ENCODE measurements around the gene FILIP1L. TPM values are rescaled to one million over a fixed set of nuclear protein-coding genes. Genes with fewer than 3 reads are reported as not detected.
A peak's percentile ranks its signal among the peaks of the same experiment; 100 is the strongest.

Gene FILIP1L
- total RNA-seq, 1 donor from 2014 or later: 19.1 TPM

GRCh38 chr3:100007313-100007712 lies 107.0 kb downstream of the FILIP1L start:
- no peaks in the 10 kb centered on the region for H3K9me3 Mint-ChIP-seq (ENCODE audit: unreplicated experiment)
- no peak overlapping the region for H3K27ac Mint-ChIP-seq (ENCODE audit: unreplicated experiment)
- H3K27me3 Mint-ChIP-seq (ENCODE audit: unreplicated experiment): no peaks in the 10 kb centered on the region
- no peaks in the 10 kb centered on the region for H3K36me3 Mint-ChIP-seq (ENCODE audit: low read depth, unreplicated experiment)
- peaks cover 48% of the 10 kb centered on the region for H3K4me1 Mint-ChIP-seq (ENCODE audit: unreplicated experiment)
- DNase-seq (ENCODE audit: low spot score): no peak
- TF ChIP-seq, protein P1, sequence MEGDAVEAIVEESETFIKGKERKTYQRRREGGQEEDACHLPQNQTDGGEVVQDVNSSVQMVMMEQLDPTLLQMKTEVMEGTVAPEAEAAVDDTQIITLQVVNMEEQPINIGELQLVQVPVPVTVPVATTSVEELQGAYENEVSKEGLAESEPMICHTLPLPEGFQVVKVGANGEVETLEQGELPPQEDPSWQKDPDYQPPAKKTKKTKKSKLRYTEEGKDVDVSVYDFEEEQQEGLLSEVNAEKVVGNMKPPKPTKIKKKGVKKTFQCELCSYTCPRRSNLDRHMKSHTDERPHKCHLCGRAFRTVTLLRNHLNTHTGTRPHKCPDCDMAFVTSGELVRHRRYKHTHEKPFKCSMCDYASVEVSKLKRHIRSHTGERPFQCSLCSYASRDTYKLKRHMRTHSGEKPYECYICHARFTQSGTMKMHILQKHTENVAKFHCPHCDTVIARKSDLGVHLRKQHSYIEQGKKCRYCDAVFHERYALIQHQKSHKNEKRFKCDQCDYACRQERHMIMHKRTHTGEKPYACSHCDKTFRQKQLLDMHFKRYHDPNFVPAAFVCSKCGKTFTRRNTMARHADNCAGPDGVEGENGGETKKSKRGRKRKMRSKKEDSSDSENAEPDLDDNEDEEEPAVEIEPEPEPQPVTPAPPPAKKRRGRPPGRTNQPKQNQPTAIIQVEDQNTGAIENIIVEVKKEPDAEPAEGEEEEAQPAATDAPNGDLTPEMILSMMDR (IDR thresholded peaks at IDR 0.05; ENCODE audit: unreplicated experiment): no peak
- H3K4me3 Mint-ChIP-seq (ENCODE audit: unreplicated experiment): no peak overlapping the region

GRCh38 chr3:100006570-100007271 lies 107.6 kb downstream of the FILIP1L start:
- Mint-ChIP-seq H3K27me3 (ENCODE audit: unreplicated experiment) (peaks cover 3% of the 10 kb centered on the region), H3K36me3 (ENCODE audit: low read depth, unreplicated experiment) (no peaks in the 10 kb centered on the region), H3K4me1 (ENCODE audit: unreplicated experiment) (peaks cover 48% of the 10 kb centered on the region), H3K9me3 (ENCODE audit: unreplicated experiment) (no peaks in the 10 kb centered on the region), H3K4me3 (ENCODE audit: unreplicated experiment) (no peak overlapping the region), H3K27ac (ENCODE audit: unreplicated experiment) (no peak overlapping the region)
- TF ChIP-seq, protein P1 (IDR thresholded peaks at IDR 0.05; ENCODE audit: unreplicated experiment): no peak
- no peak for DNase-seq (ENCODE audit: low spot score)

- TF ChIP-seq, protein P1 (IDR thresholded peaks at IDR 0.05; ENCODE audit: unreplicated experiment): no peak
- Mint-ChIP-seq H3K9me3 (ENCODE audit: unreplicated experiment) (no peaks in the 10 kb centered on the region), H3K4me1 (ENCODE audit: unreplicated experiment) (peaks cover 48% of the 10 kb centered on the region), H3K4me3 (ENCODE audit: unreplicated experiment) (no peak overlapping the region), H3K27ac (ENCODE audit: unreplicated experiment) (peak overlapping the region; percentile 24), H3K27me3 (ENCODE audit: unreplicated experiment) (peaks cover 3% of the 10 kb centered on the region), H3K36me3 (ENCODE audit: low read depth, unreplicated experiment) (no peaks in the 10 kb centered on the region)
- DNase-seq (ENCODE audit: low spot score): no peak
These were observed 108.5 kb downstream of the FILIP1L start for GRCh38 chr3:100005665-100006393.

DNA sequence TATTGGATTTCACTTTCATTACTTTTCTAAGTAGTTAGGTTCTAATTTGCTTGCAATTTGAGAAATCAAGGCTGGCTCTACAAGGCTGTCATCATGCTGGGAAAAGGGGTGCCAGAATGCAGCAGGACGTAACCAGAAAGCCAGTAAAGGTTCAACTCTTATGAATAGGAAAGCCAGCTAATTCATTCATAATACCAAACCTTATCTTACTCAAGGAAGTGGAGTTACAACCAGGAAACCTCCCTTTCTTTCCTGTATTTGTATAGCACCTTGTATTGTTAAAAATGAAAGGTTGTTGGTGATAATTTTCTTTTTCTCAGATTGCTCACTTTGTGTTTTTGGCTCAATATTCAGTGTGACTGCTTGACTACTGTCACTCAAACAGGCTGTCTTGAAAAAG lies 109.4 kb downstream of the FILIP1L start:
- Mint-ChIP-seq H3K4me3 (ENCODE audit: unreplicated experiment) (no peak overlapping the region), H3K36me3 (ENCODE audit: low read depth, unreplicated experiment) (no peaks in the 10 kb centered on the region), H3K9me3 (ENCODE audit: unreplicated experiment) (no peaks in the 10 kb centered on the region), H3K27me3 (ENCODE audit: unreplicated experiment) (peaks cover 3% of the 10 kb centered on the region), H3K4me1 (ENCODE audit: unreplicated experiment) (peaks cover 47% of the 10 kb centered on the region), H3K27ac (ENCODE audit: unreplicated experiment) (peak overlapping the region; percentile 68)
- DNase-seq (ENCODE audit: low spot score): no peak
- TF ChIP-seq, protein P1 (IDR thresholded peaks at IDR 0.05; ENCODE audit: unreplicated experiment): no peak

Data from endothelial cell (in vitro differentiated cells).